ENCODE measurements around the gene HSBP1L1.
A peak's percentile ranks its signal among the peaks of the same experiment; 100 is the strongest.

The HSBP1L1 gene

GRCh38 chr18:79964330-79965118 lies at the start of gene HSBP1L1:
Gene HSBP1L1, plus strand, starts transcription at chr18:79964643. Its CDS starts 93 bp downstream, at chr18:79964736.
- peak; percentile 71 for DNase-seq

- DNase-seq, result no peak
Observed at GRCh38 chr18:79915161-79916127, 49.0 kb upstream of the HSBP1L1 start.

- no peak for DNase-seq
Observed at GRCh38 chr18:79916128-79916494, 48.3 kb upstream of the HSBP1L1 start.

GRCh38 chr18:79916546-79917168 lies 47.8 kb upstream of the HSBP1L1 start:
- DNase-seq, result no peak

GRCh38 chr18:79917169-79917852 lies 47.1 kb upstream of the HSBP1L1 start:
- DNase-seq, result no peak

GRCh38 chr18:79917853-79918614 lies 46.4 kb upstream of the HSBP1L1 start:
- no peak for DNase-seq

GRCh38 chr18:79918615-79919011 lies 45.8 kb upstream of the HSBP1L1 start:
- DNase-seq, result no peak

- no peak for DNase-seq
Observed at GRCh38 chr18:79919089-79919488, 45.4 kb upstream of the HSBP1L1 start.

- no peak for DNase-seq
Observed at GRCh38 chr18:79921984-79922965, 42.2 kb upstream of the HSBP1L1 start.

GRCh38 chr18:79922971-79923411 lies 41.5 kb upstream of the HSBP1L1 start:
- no peak for DNase-seq

GRCh38 chr18:79923896-79924585 lies 40.4 kb upstream of the HSBP1L1 start:
- DNase-seq, result no peak

GRCh38 chr18:79924814-79925731 lies 39.4 kb upstream of the HSBP1L1 start:
- no peak for DNase-seq

- no peak for DNase-seq
Observed at GRCh38 chr18:79926306-79926705, 38.1 kb upstream of the HSBP1L1 start.

GRCh38 chr18:79926715-79927606 lies 37.5 kb upstream of the HSBP1L1 start:
- DNase-seq, result no peak

- no peak for DNase-seq
Observed at GRCh38 chr18:79927607-79928562, 36.6 kb upstream of the HSBP1L1 start.

GRCh38 chr18:79928563-79928960 lies 35.9 kb upstream of the HSBP1L1 start:
- no peak for DNase-seq

All from CD4-positive, alpha-beta T cell treated with Interleukin-12 subunit alpha and Interleukin-12 subunit beta, for 1 hour (primary cell).